Inferior parietal cortex (tissue), 1 donor: ENCODE measurements around the gene ADAM10.

Experiments
- DNase-seq: peaks from one replicate; pipeline ENCODE4 v3.0.0-alpha.2; 2016; ENCODE audit errors: extremely low spot score

Gene ADAM10

DNA sequence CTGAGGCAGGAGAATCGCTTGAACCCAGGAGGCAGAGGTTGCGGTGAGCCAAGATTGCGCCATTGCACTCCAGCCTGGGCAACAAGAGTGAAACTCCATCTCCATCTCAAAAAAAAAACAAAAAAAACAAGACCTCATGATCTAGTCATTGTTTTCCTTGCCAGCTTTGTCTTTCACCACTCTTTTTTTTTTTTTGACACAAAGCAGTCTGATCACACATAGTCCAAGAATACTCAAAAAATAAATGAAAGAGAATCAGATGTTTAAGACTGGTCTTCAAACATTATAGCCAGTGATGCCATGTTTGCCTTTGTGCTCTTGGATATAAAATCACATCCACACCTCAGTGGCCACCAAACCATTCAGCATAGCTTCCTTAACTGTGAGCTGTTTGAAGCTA lies 5.8 kb upstream of the ADAM10 start:
- no peak for DNase-seq

DNA sequence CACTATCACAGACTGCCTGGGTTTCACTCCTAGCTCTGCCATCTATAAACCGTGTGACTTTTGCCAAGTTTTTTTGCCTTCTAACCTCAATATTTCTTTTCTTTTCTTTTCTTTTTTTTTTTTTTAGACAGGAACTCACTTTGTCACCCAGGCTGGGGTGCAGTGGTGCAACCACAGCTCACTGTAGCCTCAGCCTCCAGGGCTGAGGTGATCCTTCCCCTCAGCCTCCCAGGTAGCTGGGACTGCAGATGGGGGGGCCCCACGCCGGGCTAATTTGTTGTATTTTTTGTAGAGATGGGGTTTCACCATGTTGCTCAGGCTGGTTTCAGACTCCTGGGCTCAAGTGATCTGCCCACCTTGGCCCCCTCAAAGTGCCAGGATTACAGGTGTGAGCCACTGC lies 3.2 kb upstream of the ADAM10 start:
- no peak for DNase-seq

GRCh38 chr15:58748852-58749531 lies 515 bp downstream of the ADAM10 start:
- DNase-seq, result peak; percentile 34

DNA sequence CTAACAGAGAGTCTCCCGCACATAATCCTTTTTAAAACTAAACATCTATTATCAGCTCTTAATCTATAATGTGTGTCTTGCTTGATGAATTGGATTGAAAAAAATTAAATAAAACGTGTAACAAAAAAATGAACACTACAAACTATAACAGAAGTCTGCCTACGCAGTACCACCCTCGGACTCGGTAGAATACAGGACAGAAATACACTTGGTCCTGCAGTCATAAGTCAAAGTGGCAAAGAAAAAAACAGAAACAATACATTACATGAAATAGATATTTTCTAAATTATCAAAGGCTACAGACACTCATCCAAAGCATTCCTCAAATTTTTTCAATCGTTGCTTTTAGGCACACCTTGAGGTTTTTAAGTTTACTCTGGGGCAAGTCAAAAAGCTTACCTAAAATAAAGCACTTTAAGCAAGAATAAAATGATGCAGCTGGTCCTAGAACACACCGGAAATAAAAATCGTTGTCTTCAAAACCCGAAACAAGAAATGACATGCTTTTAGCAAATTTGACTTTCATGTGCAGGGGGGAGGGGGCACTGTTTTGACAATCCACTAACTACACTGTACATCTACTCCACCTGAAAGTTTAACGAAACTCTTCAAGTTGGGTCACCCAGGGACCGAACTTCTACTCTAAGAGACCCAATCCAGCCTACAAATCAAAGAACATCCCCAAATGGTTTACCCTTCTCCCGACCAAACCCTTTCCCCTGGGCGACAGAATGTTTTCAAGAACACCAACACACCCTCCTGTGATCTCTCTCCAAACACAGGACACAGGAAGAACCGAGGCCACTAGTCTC lies 1.3 kb downstream of the ADAM10 start:
- DNase-seq, result peak; percentile 39

DNA sequence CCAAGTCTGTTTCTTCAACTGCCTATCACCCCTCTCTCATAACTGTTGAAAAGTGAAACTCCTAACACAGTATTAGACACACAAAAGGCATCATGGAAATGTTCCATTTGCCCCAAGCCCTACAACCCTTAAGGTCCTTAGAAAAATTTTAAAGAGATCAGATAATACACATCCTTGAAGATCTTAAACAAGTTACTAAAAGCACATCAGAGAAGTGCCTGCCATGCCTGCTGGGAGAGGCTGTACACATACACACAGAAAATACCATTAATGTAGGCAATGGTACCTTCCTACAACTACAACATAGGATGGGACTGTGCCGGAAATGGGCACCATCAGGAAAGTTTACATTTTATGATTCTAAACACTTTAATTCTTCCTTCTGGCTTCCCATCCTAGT lies 3.3 kb downstream of the ADAM10 start:
- no peak for DNase-seq

GRCh38 chr15:58742819-58743502 lies 6.5 kb downstream of the ADAM10 start:
- DNase-seq, result no peak

- DNase-seq, result no peak
Observed at GRCh38 chr15:58742022-58742813, 7.3 kb downstream of the ADAM10 start.

DNA sequence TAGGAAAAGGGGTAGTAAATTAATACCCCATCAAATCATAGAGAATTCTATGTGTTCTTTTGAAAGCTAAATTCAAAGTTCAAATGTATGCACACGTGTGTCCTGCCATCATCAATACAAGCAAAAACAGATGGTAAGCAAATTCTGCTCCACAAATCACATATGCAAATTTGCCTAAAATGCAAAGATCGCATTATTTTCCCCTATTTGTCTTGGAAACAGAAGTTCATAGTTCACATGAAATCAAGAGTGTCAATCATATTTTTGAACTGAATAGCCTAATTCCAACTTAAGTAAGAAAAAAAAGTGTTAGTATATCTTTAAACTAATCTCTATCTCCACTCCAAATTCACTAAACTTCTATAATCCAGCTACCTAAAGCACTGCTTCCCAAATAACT lies 8.5 kb downstream of the ADAM10 start:
- DNase-seq, result no peak

GRCh38 chr15:58740436-58740835 lies 9.1 kb downstream of the ADAM10 start:
- DNase-seq, result no peak

DNA sequence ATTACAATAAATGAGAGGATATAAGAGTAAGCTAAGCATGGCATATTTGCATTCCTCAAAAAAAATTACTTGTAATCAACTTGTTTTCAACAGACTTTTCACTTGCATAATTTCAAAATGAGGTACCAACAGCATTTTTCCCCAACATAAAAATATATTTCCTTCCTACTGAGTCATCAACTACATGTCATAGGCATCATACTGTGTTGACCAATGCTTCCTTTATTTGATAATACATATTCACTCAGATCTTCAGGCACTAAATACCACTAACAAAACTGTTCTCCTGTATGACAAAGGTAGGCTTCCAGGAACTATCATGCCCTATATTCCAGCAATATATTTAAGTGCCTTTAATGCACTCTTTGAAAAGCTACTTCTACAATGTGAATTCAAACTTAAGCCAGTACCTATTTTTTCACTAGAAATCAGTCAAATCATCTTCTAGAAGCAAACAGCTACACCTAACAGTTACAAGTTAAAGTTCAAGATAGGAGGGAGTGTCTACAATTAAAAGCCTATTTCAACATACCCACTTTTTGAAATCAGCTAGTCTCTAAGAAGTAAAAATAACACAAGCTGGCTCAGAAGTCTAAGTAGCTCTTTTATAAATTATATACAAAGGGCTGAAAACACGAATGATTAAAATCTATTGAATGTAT lies 11.3 kb downstream of the ADAM10 start:
- no peak for DNase-seq

GRCh38 chr15:58737298-58737697 lies 12.2 kb downstream of the ADAM10 start:
- DNase-seq, result no peak

- no peak for DNase-seq
Observed at GRCh38 chr15:58736018-58736643, 13.4 kb downstream of the ADAM10 start.

DNA sequence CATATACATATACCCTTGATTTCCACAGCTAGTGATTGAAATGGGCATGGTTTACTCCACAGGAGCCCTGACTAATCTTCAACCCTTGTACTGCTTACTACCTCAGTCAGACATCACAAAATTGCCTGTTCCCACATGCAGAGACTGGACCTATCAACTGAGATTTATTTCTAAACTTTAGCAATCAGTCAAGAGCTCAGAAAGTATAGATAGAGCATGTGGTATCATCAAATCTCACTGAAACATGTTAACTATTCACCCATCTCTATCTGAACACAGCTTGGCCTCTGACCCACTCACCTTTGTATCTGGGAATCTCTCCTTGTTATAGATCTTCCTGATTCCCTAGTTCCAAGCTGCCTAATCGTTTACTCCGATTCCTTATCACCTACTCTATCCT lies 14.6 kb downstream of the ADAM10 start:
- DNase-seq, result no peak

DNA sequence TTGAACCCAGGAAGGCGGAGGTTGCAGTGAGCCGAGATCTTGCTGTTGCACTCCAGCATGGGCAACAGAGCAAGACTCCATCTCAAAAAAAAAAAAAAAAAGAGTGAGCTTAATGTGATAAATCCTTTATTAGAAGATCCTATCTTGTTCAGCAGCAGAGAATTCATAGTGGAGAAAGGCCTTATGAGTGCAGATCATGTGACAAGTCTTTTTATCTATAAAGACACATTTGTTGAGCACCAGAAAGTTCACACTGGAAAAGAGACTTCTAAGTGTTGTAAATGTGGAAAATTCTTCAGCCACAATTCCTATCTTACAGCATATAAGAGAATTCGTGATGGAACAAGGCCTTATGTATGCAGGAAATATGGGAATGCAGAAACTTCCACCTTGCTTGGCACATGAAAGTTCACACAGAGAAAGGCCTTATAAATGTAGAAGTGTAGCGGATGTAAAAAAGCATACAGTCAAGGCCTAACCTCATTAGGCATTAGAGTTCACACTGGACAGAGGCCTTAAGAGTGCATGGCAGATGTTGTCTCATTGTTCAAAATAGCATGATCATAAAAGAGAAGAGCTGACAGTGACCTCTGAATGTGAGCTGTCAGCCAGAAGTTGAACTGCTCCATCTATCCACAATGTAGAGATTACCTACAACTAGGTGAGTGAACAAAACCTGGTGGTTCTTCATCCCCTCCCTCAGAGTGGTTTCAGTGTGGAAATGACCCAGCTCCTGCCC lies 16.7 kb downstream of the ADAM10 start:
- DNase-seq, result no peak

DNA sequence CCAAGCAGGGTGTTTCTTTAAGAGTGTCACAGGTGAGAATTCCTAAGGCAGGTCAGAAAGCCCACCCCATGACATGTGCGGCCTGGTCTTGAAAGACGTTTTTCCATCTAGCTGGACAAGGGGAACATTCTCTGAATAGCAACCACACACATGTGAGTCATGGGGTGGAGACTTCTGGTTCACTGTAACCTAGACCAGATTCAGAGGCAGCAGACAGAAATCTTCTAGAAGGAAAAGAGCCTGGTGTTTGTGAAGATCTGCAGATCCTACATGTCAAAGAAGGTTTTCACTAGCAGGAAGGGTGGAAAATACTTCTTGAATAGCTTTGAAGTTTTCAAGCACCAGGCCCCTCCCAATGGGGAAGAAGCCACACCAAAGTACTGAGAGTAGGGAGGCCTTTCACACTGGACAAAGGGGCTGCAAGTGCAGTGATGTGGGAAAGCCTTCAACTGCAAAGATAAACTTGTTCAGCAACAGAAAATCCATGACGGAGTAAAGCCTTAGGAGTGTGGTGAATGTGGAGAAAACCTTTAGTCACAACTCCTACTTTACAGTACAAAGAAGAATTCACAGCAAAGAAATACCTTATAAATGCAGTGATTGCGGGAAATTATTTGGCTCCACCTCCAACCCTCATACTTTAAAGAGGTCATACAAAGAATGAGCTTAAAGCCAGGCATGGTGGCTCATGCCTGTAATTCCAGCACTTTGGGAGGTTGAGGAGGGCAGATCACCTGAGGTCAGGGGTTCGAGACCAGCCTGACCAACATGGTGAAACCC lies 17.6 kb downstream of the ADAM10 start:
- DNase-seq, result no peak

DNA sequence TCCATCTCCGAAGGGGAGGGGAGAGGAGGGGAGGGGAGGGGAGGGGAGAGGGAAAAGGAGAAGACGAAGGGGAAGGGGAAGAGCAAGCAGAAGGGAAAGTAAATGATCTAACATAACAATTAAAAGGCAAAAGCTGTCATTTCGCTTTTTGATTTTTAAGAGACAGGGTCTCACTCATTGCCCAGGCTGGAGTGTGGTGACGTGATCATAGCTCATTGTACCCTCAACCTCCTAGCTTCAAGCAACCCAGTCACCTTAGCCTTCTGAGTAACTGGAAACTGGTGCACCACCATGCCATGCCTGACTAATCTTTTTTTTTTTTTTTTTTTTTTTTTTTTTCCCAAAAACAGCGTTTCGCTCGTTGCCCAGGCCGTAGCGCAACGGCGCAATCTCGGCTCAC lies 22.6 kb downstream of the ADAM10 start:
- no peak for DNase-seq

- no peak for DNase-seq
Observed at GRCh38 chr15:58724466-58724865, 25.0 kb downstream of the ADAM10 start.

- no peak for DNase-seq
Observed at GRCh38 chr15:58717357-58717756, 32.1 kb downstream of the ADAM10 start.

DNA sequence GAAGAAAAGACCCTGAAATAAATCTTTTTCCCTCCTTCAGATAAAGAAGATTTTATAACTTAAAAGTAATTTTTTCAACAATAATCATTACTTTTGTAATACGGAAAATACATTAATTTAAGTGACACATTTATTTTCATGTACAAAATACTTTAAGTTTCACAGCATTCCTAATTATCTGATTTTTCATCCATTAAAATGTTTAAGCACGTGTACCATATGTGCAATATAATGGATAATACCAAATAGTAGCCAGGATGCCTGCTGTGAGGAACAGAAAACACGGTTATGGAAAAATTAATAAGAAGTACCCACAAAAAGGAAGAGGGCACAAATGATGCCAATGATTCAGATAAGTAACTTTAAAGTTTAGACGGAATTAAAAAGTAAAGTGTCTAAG lies 33.5 kb downstream of the ADAM10 start:
- no peak for DNase-seq
